HepG2 (cell line): Measurements from ENCODE around the gene NCOA6. TPM values are rescaled to one million over a fixed set of nuclear protein-coding genes. Genes with fewer than 3 reads are reported as not detected.

Source experiments
- ATAC-seq: fragments of 200-7000 bp; cut with Tn5 transposase; 3 replicates; pipeline ENCODE4 v1.9.1; 2020; ENCODE audit warnings: mild to moderate bottlenecking, moderate library complexity
- Bru-seq: library from RNA; stranded (reverse); fragments of 400-500 nt; gene quantifications from one replicate; lab custom pipeline; 2021; lab: Mats Ljungman, UMichigan
- BruChase-seq, 2 experiments: library from RNA; stranded (reverse); fragments of 400-500 nt; gene quantifications; one replicate each; lab custom pipeline; 2021; lab: Mats Ljungman, UMichigan
- BruUV-seq: library from RNA; stranded (reverse); fragments of 400-500 nt; replicated peaks from 2 replicates; lab custom pipeline; 2021; lab: Mats Ljungman, UMichigan
- CTCF ChIA-PET: fragments of 300-600 bp; formaldehyde crosslinking; extraction: SDS; loops from one replicate; lab custom pipeline; 2021; ENCODE audit warnings: low total read pairs, inconsistent platforms, low intra/inter-chr PET ratio; lab: Yijun Ruan, JAX
- POLR2A ChIA-PET: fragments of 350-600 bp; sonication (Branson Sonifier 250); formaldehyde crosslinking; loops from one replicate; lab custom pipeline; 2020; ENCODE audit warnings: antibody characterized with exemption, inconsistent platforms; lab: Yijun Ruan, JAX
- DNase-seq: peaks from one replicate; pipeline ENCODE4 v3.0.0-alpha.2; 2015; ENCODE audit warnings: low spot score
- FAIRE-seq: peaks from 3 replicates; lab custom pipeline; 2011; peaks lifted over from hg19 to GRCh38; lab: Jason Lieb, UNC
- H2AFZ ChIP-seq: one replicate; pipeline ENCODE4 v1.6.1; 2011; ENCODE audit warnings: low read length, inconsistent platforms
- H3K27ac ChIP-seq: fragments of 300-600 bp; 3 replicates; pipeline ENCODE4 v1.8.0; 2011; ENCODE audit warnings: mixed run types, mild to moderate bottlenecking, mixed read lengths, low read length, inconsistent platforms; ENCODE audit not compliant: insufficient read depth; ENCODE audit errors: extremely low read length
- H3K27me3 ChIP-seq, 2 experiments: fragments of 200-600 bp in 1 of 2; 2 replicates in 1 of 2; 3 replicates in 1 of 2; pipeline versions ENCODE4 v1.6.0 to v1.8.0; 2011; ENCODE audit warnings: low read length in 2 of 2, mild to moderate bottlenecking in 2 of 2, moderate library complexity in 2 of 2, inconsistent platforms in 1 of 2; ENCODE audit not compliant: insufficient read depth in 2 of 2, control insufficient read depth in 1 of 2
- H3K36me3 ChIP-seq, 2 experiments: fragments of 200-600 bp in 1 of 2; replicated peaks in 1 of 2; 2 replicates in 1 of 2; 3 replicates in 1 of 2; pipeline versions ENCODE4 v1.5.1 to v1.8.0; 2011; ENCODE audit warnings: low read length in 2 of 2, inconsistent platforms in 1 of 2; ENCODE audit not compliant: insufficient read depth in 2 of 2, control insufficient read depth in 1 of 2
- H3K4me1 ChIP-seq: 2 replicates; pipeline ENCODE4 v1.5.1; 2012; ENCODE audit warnings: low read length, inconsistent platforms; ENCODE audit not compliant: insufficient read depth
- H3K4me2 ChIP-seq: 2 replicates; pipeline ENCODE4 v1.6.0; 2011; ENCODE audit warnings: low read depth, low read length, inconsistent platforms
- H3K4me3 ChIP-seq, 3 experiments: fragments of 200-600 bp in 1 of 3; sonication (generic), shearing (Covaris generic) in 1 of 3; replicated peaks in 1 of 3; 2 replicates each; pipeline ENCODE4 v1.5.1; 2011 to 2016; ENCODE audit warnings: low read length in 3 of 3, inconsistent platforms in 2 of 3, low read depth in 2 of 3, mild to moderate bottlenecking in 2 of 3, control low read depth in 1 of 3, mixed read lengths in 1 of 3; ENCODE audit not compliant: insufficient read depth in 1 of 3
- H3K79me2 ChIP-seq: one replicate; pipeline ENCODE4 v1.6.1; 2011; ENCODE audit warnings: low read length, inconsistent platforms; ENCODE audit not compliant: insufficient read depth
- H3K9ac ChIP-seq: 2 replicates; pipeline ENCODE4 v1.6.0; 2011; ENCODE audit warnings: mild to moderate bottlenecking, low read depth, low read length, inconsistent platforms; ENCODE audit not compliant: insufficient read depth
- H3K9me3 ChIP-seq: 2 replicates; pipeline ENCODE4 v1.5.1; 2012; ENCODE audit warnings: mild to moderate bottlenecking, low read length
- H4K20me1 ChIP-seq: 2 replicates; pipeline ENCODE4 v1.6.0; 2011; ENCODE audit warnings: inconsistent platforms, mild to moderate bottlenecking, low read length, moderate library complexity; ENCODE audit not compliant: insufficient read depth
- BRF2 ChIP-seq: sonication (generic); formaldehyde crosslinking; IDR thresholded peaks from 2 replicates; pipeline ENCODE4 v1.8.1; 2022; ENCODE audit warnings: mild to moderate bottlenecking, missing genetic modification reagents
- MATR3 ChIP-seq: sonication (generic); formaldehyde crosslinking; IDR thresholded peaks from 2 replicates; pipeline ENCODE4 v1.4.0; 2020; ENCODE audit warnings: missing genetic modification reagents
- NCOA2 ChIP-seq: sonication (generic); formaldehyde crosslinking; IDR thresholded peaks from 2 replicates; pipeline ENCODE4 v1.8.0; 2022; ENCODE audit warnings: inconsistent platforms
- ZBTB3 ChIP-seq: sonication (generic); formaldehyde crosslinking; IDR thresholded peaks from 2 replicates; pipeline ENCODE4 v1.4.0; 2020; ENCODE audit warnings: low read depth, mild to moderate bottlenecking, moderate library complexity, missing genetic modification reagents, borderline replicate concordance
- ZBTB33 ChIP-seq: sonication (generic); formaldehyde crosslinking; IDR thresholded peaks from 2 replicates; pipeline ENCODE4 v1.4.0; 2020; ENCODE audit warnings: missing genetic modification reagents
- ZBTB34 ChIP-seq: sonication (generic); formaldehyde crosslinking; IDR thresholded peaks from 2 replicates; pipeline ENCODE4 v1.8.0; 2022; ENCODE audit warnings: mild to moderate bottlenecking, missing genetic modification reagents
- ZNF256 ChIP-seq: sonication (generic); formaldehyde crosslinking; conservative IDR thresholded peaks from 2 replicates; pipeline ENCODE4 v1.4.0; 2020; ENCODE audit warnings: missing genetic modification reagents
- ZNF558 ChIP-seq: sonication (generic); formaldehyde crosslinking; IDR thresholded peaks from 2 replicates; pipeline ENCODE4 v1.9.0; 2022; ENCODE audit warnings: mild to moderate bottlenecking, missing genetic modification reagents, borderline replicate concordance
- ZNF761 ChIP-seq: sonication (generic); formaldehyde crosslinking; conservative IDR thresholded peaks from 2 replicates; pipeline ENCODE4 v1.4.0; 2020; ENCODE audit warnings: mild to moderate bottlenecking, missing genetic modification reagents
- WGBS: methylation state at CpG from one replicate; pipeline ENCODE4 v1.1.6; 2017; ENCODE audit warnings: low lambda C conversion rate; 5-methylcytosine and 5-hydroxymethylcytosine counted together
- in situ Hi-C: cut with HindIII; loops from 2 replicates; pipeline ENCODE4 v1.10.0; 2017; ENCODE audit warnings: low pct_unique_long_range_greater_than_20kb; ENCODE audit not compliant: extremely low pct_ligation_motif_present
- intact Hi-C: fragments of 100-400 bp; cut with micrococcal nuclease; formaldehyde crosslinking; loops from one replicate; pipeline ENCODE4 v1.10.0; 2022; ENCODE audit not compliant: unreplicated experiment
- long read RNA-seq, 2 experiments: library from RNA in 1 of 2; library from polyadenylated mRNA in 1 of 2; stranded (forward) in 1 of 2; unstranded in 1 of 2; transcript quantifications; one replicate each; pipeline ENCODE4 v2.0.0, GENCODE V29; 2019 to 2022
- polyA minus RNA-seq, 3 experiments: library from RNA; depleted of rRNA, polyadenylated mRNA; stranded (reverse); fragments of >200 nt; gene quantifications; 2 replicates each; pipeline ENCODE4 v1.2.3, GENCODE V29; 2011; ENCODE audit warnings: low replicate concordance in 1 of 3
- polyA plus RNA-seq, 8 experiments: library from polyadenylated mRNA; depleted of rRNA in 3 of 8; stranded (reverse) in 7 of 8; unstranded in 1 of 8; fragments of >200 nt; fragmentation: Illumina TruSeq in 4 of 8; extraction: Trizol in 4 of 8; gene quantifications; 2 replicates each; pipeline versions ENCODE4 v1.2.1 to v1.2.3, GENCODE V29; 2011 to 2016; ENCODE audit warnings: low read depth in 4 of 8, missing spikeins in 1 of 8, mixed read lengths in 1 of 8; ENCODE audit not compliant: insufficient read depth in 1 of 8
- total RNA-seq, 5 experiments: library from RNA; depleted of rRNA; stranded (reverse); fragments of >200 nt; fragmentation: Illumina TruSeq; extraction: Trizol; gene quantifications; 2 replicates each; pipeline ENCODE4 v1.2.3, GENCODE V29; 2016; ENCODE audit warnings: low read depth in 1 of 5

NCOA6 gene
- total RNA-seq (2016; rRNA removed; fragmentation: Illumina TruSeq; extraction: Trizol) (11.2 and 27.2 TPM in 2 replicates), polyA plus RNA-seq (2011; rRNA removed) (28.6 and 29.3 TPM in 2 replicates), polyA minus RNA-seq (2011; rRNA and poly(A)+ RNA removed; ENCODE audit: low replicate concordance) (27.6 and 32.8 TPM in 2 replicates), Bru-seq, nascent RNA (percentile 89 among the genes with signal in this experiment), BruChase-seq, experiment 1, labeled RNA remaining after a 6-hour chase (percentile 90 among the genes with signal in this experiment), BruChase-seq, experiment 2, labeled RNA remaining after a 2-hour chase (percentile 89 among the genes with signal in this experiment)
- total RNA-seq (2016; cell fraction: cytosol; rRNA removed; fragmentation: Illumina TruSeq; extraction: Trizol; ENCODE audit: low read depth): 10.4 and 11.1 TPM in 2 replicates
- 10.0 and 21.9 TPM in 2 replicates for total RNA-seq (2016; cell fraction: insoluble cytoplasmic fraction; rRNA removed; fragmentation: Illumina TruSeq; extraction: Trizol)
- total RNA-seq (2016; cell fraction: membrane; rRNA removed; fragmentation: Illumina TruSeq; extraction: Trizol): 15.1 and 15.3 TPM in 2 replicates
- total RNA-seq (2016; cell fraction: nucleus; rRNA removed; fragmentation: Illumina TruSeq; extraction: Trizol): 16.1 and 18.2 TPM in 2 replicates
- polyA plus RNA-seq (2011; cell fraction: cytosol; rRNA removed): 19.8 and 22.7 TPM in 2 replicates
- polyA plus RNA-seq (2011; cell fraction: nucleus; rRNA removed): 20.8 and 22.2 TPM in 2 replicates
- polyA plus RNA-seq (2012): 30.9 and 32.8 TPM in 2 replicates
- 2.3 and 3.5 TPM in 2 replicates for polyA plus RNA-seq (2016; cell fraction: cytosol; fragmentation: Illumina TruSeq; extraction: Trizol; ENCODE audit: low read depth)
- polyA plus RNA-seq (2016; cell fraction: insoluble cytoplasmic fraction; fragmentation: Illumina TruSeq; extraction: Trizol; ENCODE audit: low read depth): 41.2 and 43.1 TPM in 2 replicates
- 11.7 and 12.0 TPM in 2 replicates for polyA plus RNA-seq (2016; cell fraction: membrane; fragmentation: Illumina TruSeq; extraction: Trizol; ENCODE audit: low read depth)
- 38.3 and 46.0 TPM in 2 replicates for polyA plus RNA-seq (2016; cell fraction: nucleus; fragmentation: Illumina TruSeq; extraction: Trizol; ENCODE audit: insufficient read depth, low read depth)
- polyA minus RNA-seq (2011; cell fraction: cytosol; rRNA and poly(A)+ RNA removed): 23.1 and 25.6 TPM in 2 replicates
- 31.0 and 33.2 TPM in 2 replicates for polyA minus RNA-seq (2011; cell fraction: nucleus; rRNA and poly(A)+ RNA removed)
- long read RNA-seq, experiment 1, partial matches to known transcripts: 6 of 10 reads
- long read RNA-seq, experiment 1, other reads (novel, unspliced or antisense): 4 of 10 reads
- long read RNA-seq, experiment 2, full-length matches to known transcripts: 4 of 50 reads
- long read RNA-seq, experiment 2, partial matches to known transcripts: 24 of 50 reads
- long read RNA-seq, experiment 2, other reads (novel, unspliced or antisense): 22 of 50 reads

GRCh38 chr20:34825530-34826362, at the start of gene NCOA6:
TSS of gene NCOA6 (minus strand) at chr20:34825651. CDS start at chr20:34782355, 43,296 bp downstream.
- peak within 1 kb of the TSS; percentile 99 for H2AFZ ChIP-seq
- BruUV-seq: TSS peak; percentile 98
- H3K4me1 ChIP-seq: peaks cover 44% of the 10 kb centered on the region
- FAIRE-seq: no peak
- peak within 1 kb of the TSS; percentile 100 for H3K4me2 ChIP-seq
- H3K36me3 ChIP-seq: no peaks in the 10 kb centered on the region
- ATAC-seq: peak; percentile 69
- DNase-seq: peak; percentile 76
- peak within 1 kb of the TSS; percentile 87 to 100 (median 92) for H3K4me3 ChIP-seq
- peaks cover 41% of the 10 kb centered on the region for H3K79me2 ChIP-seq
- H3K27me3 ChIP-seq: peaks cover 1 to 3% of the 10 kb centered on the region in 2 experiments; a peak in 1 of 5 replicates
- H3K9ac ChIP-seq: peak within 1 kb of the TSS; percentile 93
- ChIA-PET POLR2A (interaction anchor here (0.6 to 2.6 kb wide), 14 partner anchors 9 to 1128 kb away, joined by 3 to 14 read pairs (median 4); partner anchors contain the start of genes ACSS2, EIF6, GGT7 and GSS), CTCF (no interaction called here)
- in situ Hi-C loops: no loop called here
- 8% methylated on average over 47 of the region's 52 CpGs for WGBS
- no peaks in the 10 kb centered on the region for H3K9me3 ChIP-seq
- intact Hi-C loops: no loop called here
- peaks cover 6% of the 10 kb centered on the region for H4K20me1 ChIP-seq
- peak within 1 kb of the TSS; percentile 79 for H3K27ac ChIP-seq
- TF ChIP-seq NCOA2 (CRISPR knock-in tag): peak; percentile 17; the same call in 1 of the 2 replicates
- TF ChIP-seq ZNF761 (CRISPR knock-in tag): no peak
- no peak; the same call in 1 of the 2 replicates for TF ChIP-seq ZNF558 (CRISPR knock-in tag)
- no peak for TF ChIP-seq ZBTB34 (CRISPR knock-in tag)
- TF ChIP-seq BRF2 (CRISPR knock-in tag): peak; percentile 13; the same call in 1 of the 2 replicates
- TF ChIP-seq ZBTB33: no peak
- no peak for TF ChIP-seq MATR3 (CRISPR knock-in tag)
- TF ChIP-seq ZBTB3 (CRISPR knock-in tag): no peak
- 0 out of 2 replicates have a peak, but pooled peaks have one; percentile 61 for TF ChIP-seq ZNF256 (CRISPR knock-in tag)
